SK-N-SH (cell line): ENCODE data around the gene SWAP70. TPM values are rescaled to one million over a fixed set of nuclear protein-coding genes. Genes with fewer than 3 reads are reported as not detected.

Source experiments
- CTCF ChIA-PET: fragments of 300-600, 350-600 bp; formaldehyde crosslinking; extraction: SDS; loops from one replicate; lab custom pipeline; 2021; lab: Yijun Ruan, JAX
- POLR2A ChIA-PET: fragments of 350-600 bp; sonication (Branson Sonifier 250); formaldehyde crosslinking; extraction: SDS; loops from one replicate; lab custom pipeline; 2020; ENCODE audit warnings: antibody characterized with exemption, inconsistent platforms; lab: Yijun Ruan, JAX
- DNase-seq: peaks from one replicate; pipeline ENCODE4 v3.0.0; 2012
- H2AFZ ChIP-seq: fragments of 200-600 bp; sonication (generic); 2 replicates; pipeline ENCODE4 v1.8.1; 2016; ENCODE audit warnings: antibody characterized with exemption, mild to moderate bottlenecking, low read depth
- H3F3A ChIP-seq: fragments of 200-600 bp; sonication (generic); replicated peaks from 2 replicates; pipeline ENCODE3; 2016; ENCODE audit warnings: antibody characterized with exemption, mild to moderate bottlenecking; ENCODE audit not compliant: insufficient read depth
- H3K27ac ChIP-seq, 2 experiments: fragments of 200-500 bp in 1 of 2; fragments of 200-600 bp in 1 of 2; sonication (Bioruptor generic) in 1 of 2; sonication (generic), shearing (Covaris generic) in 1 of 2; 2 replicates each; pipeline versions ENCODE4 v1.5.1 to v1.6.1; 2014 to 2016; ENCODE audit warnings: low read depth in 2 of 2, inconsistent platforms in 1 of 2, low read length in 1 of 2, mild to moderate bottlenecking in 1 of 2, mixed read lengths in 1 of 2
- H3K27me3 ChIP-seq: fragments of 200-600 bp; sonication (generic), shearing (Covaris generic); 2 replicates; pipeline ENCODE4 v1.6.1; 2016; ENCODE audit warnings: mixed run types; ENCODE audit not compliant: insufficient read depth
- H3K36me3 ChIP-seq, 2 experiments: fragments of 200-500 bp in 1 of 2; fragments of 200-600 bp in 1 of 2; sonication (Bioruptor generic) in 1 of 2; sonication (generic) in 1 of 2; replicated peaks in 1 of 2; 2 replicates each; pipeline versions ENCODE3 to v1.5.1; 2014 to 2016; ENCODE audit warnings: low read length in 1 of 2, mild to moderate bottlenecking in 1 of 2; ENCODE audit not compliant: insufficient read depth in 2 of 2, control insufficient read depth in 1 of 2
- H3K4me1 ChIP-seq, 2 experiments: fragments of 200-500 bp in 1 of 2; fragments of 200-600 bp in 1 of 2; sonication (Bioruptor generic) in 1 of 2; sonication (generic), shearing (Covaris generic) in 1 of 2; 2 replicates each; pipeline versions ENCODE4 v1.5.1 to v1.6.1; 2014 to 2016; ENCODE audit warnings: low read depth in 1 of 2, low read length in 1 of 2, mixed run types in 1 of 2; ENCODE audit not compliant: insufficient read depth in 2 of 2, control insufficient read depth in 1 of 2
- H3K4me2 ChIP-seq: fragments of 200-600 bp; sonication (generic), shearing (Covaris generic); 2 replicates; pipeline ENCODE4 v1.6.1; 2017; ENCODE audit warnings: mixed run types
- H3K4me3 ChIP-seq, 2 experiments: fragments of 200-500 bp in 1 of 2; fragments of 200-600 bp in 1 of 2; sonication (Bioruptor generic) in 1 of 2; sonication (generic), shearing (Covaris generic) in 1 of 2; 2 replicates each; pipeline versions ENCODE4 v1.5.1 to v1.8.1; 2014 to 2016; ENCODE audit warnings: low read depth in 2 of 2, inconsistent platforms in 1 of 2, low read length in 1 of 2, mild to moderate bottlenecking in 1 of 2, mixed read lengths in 1 of 2, moderate library complexity in 1 of 2
- H3K79me2 ChIP-seq: fragments of 200-600 bp; sonication (generic); 2 replicates; pipeline ENCODE4 v1.8.1; 2017; ENCODE audit warnings: mild to moderate bottlenecking; ENCODE audit not compliant: insufficient read depth
- H3K9ac ChIP-seq: fragments of 200-600 bp; sonication (generic); 2 replicates; pipeline ENCODE4 v1.6.1; 2017; ENCODE audit warnings: mixed run types
- H3K9me2 ChIP-seq: fragments of 200-600 bp; sonication (generic); 2 replicates; pipeline ENCODE4 v1.6.1; 2017; ENCODE audit warnings: mixed run types
- H3K9me3 ChIP-seq: fragments of 200-600 bp; sonication (generic); 2 replicates; pipeline ENCODE4 v1.6.1; 2017; ENCODE audit warnings: mixed run types, mild to moderate bottlenecking, moderate library complexity
- H4K20me1 ChIP-seq: fragments of 200-600 bp; sonication (generic); 2 replicates; pipeline ENCODE4 v1.6.1; 2017; ENCODE audit warnings: mild to moderate bottlenecking, mixed run types; ENCODE audit not compliant: insufficient read depth
- ELF1 ChIP-seq: IDR thresholded peaks from 2 replicates; pipeline ENCODE4 v1.4.0; 2012
- EZH2phosphoT487 ChIP-seq: fragments of 200-600 bp; sonication (generic); IDR thresholded peaks from 2 replicates; pipeline ENCODE4 v1.6.1; 2017; ENCODE audit warnings: low read depth, mixed run types, mild to moderate bottlenecking, antibody characterized with exemption, moderate library complexity, borderline replicate concordance
- FOSL2 ChIP-seq: IDR thresholded peaks from 2 replicates; pipeline ENCODE4 v1.4.0; 2012; ENCODE audit warnings: low read depth, mild to moderate bottlenecking, moderate library complexity, borderline replicate concordance
- FOXJ3 ChIP-seq: sonication (generic); formaldehyde crosslinking; IDR thresholded peaks from 2 replicates; pipeline ENCODE4 v1.5.1; 2020; ENCODE audit warnings: mild to moderate bottlenecking, missing genetic modification reagents
- FOXM1 ChIP-seq: IDR thresholded peaks from 2 replicates; pipeline ENCODE4 v1.4.0; 2012; ENCODE audit warnings: low read depth, mild to moderate bottlenecking
- GABPA ChIP-seq: IDR thresholded peaks from 2 replicates; pipeline ENCODE4 v1.4.0; 2012; ENCODE audit warnings: low read depth, mild to moderate bottlenecking
- IRF3 ChIP-seq: fragments of 150-350 bp; IDR thresholded peaks from 2 replicates; pipeline ENCODE4 v1.6.1; 2016; ENCODE audit warnings: mild to moderate bottlenecking, low read depth, low read length
- MAX ChIP-seq: IDR thresholded peaks from 2 replicates; pipeline ENCODE4 v1.4.0; 2012; ENCODE audit warnings: low read depth
- MEF2A ChIP-seq: IDR thresholded peaks from 2 replicates; pipeline ENCODE4 v1.4.0; 2012; ENCODE audit warnings: low read depth, borderline replicate concordance
- RFX5 ChIP-seq: IDR thresholded peaks from 2 replicates; pipeline ENCODE4 v1.6.1; 2012; ENCODE audit warnings: mild to moderate bottlenecking, improper control_type of control experiment, low read length
- RXRA ChIP-seq: IDR thresholded peaks from 2 replicates; pipeline ENCODE4 v1.4.0; 2012; ENCODE audit warnings: low read depth, mild to moderate bottlenecking, borderline replicate concordance
- SMC3 ChIP-seq: IDR thresholded peaks from 2 replicates; pipeline ENCODE4 v1.6.1; 2012; ENCODE audit warnings: low read depth, low read length, improper control_type of control experiment
- TEAD4 ChIP-seq: IDR thresholded peaks from 2 replicates; pipeline ENCODE4 v1.4.0; 2012; ENCODE audit warnings: mild to moderate bottlenecking, borderline replicate concordance; ENCODE audit not compliant: insufficient read depth
- USF1 ChIP-seq: IDR thresholded peaks from 2 replicates; pipeline ENCODE4 v1.4.0; 2012; ENCODE audit warnings: low read depth, borderline replicate concordance
- WGBS: methylation state at CpG from one replicate; pipeline ENCODE4 v1.1.6; 2017; ENCODE audit warnings: low lambda C conversion rate; 5-methylcytosine and 5-hydroxymethylcytosine counted together
- polyA plus RNA-seq, 3 experiments: library from polyadenylated mRNA; depleted of rRNA; stranded (reverse); fragments of >200 nt; gene quantifications; 2 replicates each; pipeline ENCODE4 v1.2.3, GENCODE V29; 2012

SWAP70 gene
- polyA plus RNA-seq, 1 of the 3 experiments (the other 2 are of a cell fraction), result 10.6 TPM

DNA sequence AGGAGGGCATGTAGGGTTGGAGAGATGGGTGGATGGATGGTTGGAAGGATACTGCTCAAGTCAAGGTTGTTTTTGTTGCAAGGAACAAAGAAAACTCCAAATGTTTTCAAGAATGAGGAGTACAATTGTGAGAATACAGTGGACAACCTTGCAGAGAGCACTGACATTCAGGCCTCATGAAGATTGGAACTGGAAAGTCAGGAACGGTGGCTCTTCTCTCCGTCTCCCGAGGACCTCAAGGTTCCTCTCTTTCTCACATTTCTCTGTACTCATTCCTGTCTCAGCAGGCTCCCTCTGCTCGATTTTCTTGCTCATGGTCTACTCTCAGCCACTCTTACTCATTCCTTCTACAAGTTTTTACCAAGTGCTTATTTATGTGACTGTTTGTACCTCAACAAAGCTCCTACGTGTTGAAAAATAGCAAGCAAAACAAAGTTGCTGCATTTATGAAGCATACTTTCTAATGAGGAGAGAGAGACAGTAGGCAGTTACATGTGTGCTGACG is 97.6 kb downstream of the SWAP70 start:
- peaks cover 30 to 45% of the 10 kb centered on the region in 2 experiments for H3K4me1 ChIP-seq
- WGBS, result 93% methylated on average over 6 of the region's 6 CpGs
- no peak overlapping the region for H3K4me3 ChIP-seq
- H3K27me3 ChIP-seq, result no peaks in the 10 kb centered on the region
- TF ChIP-seq EZH2phosphoT487 (no peak), RXRA (no peak), TEAD4 (no peak), FOSL2 (no peak), FOXM1 (no peak), MAX (no peak), SMC3 (no peak), IRF3 (no peak), USF1 (no peak), FOXJ3 (CRISPR knock-in tag) (no peak)
- no peaks in the 10 kb centered on the region for H3K9me2 ChIP-seq
- H3K9ac ChIP-seq, result no peak overlapping the region
- peaks cover 21% of the 10 kb centered on the region for H3F3A ChIP-seq
- no peaks in the 10 kb centered on the region for H3K36me3 ChIP-seq
- no peak overlapping the region for H2AFZ ChIP-seq
- no peaks in the 10 kb centered on the region for H3K79me2 ChIP-seq
- POLR2A ChIA-PET, result no interaction called here
- no peak for DNase-seq
- no peaks in the 10 kb centered on the region for H4K20me1 ChIP-seq
- H3K9me3 ChIP-seq, result no peaks in the 10 kb centered on the region
- CTCF ChIA-PET, result interaction anchor here (4.4 kb wide), 1 partner anchor 545 kb away, joined by 104 read pairs; the partner anchor contains the start of gene ADM
- H3K27ac ChIP-seq, result no peak overlapping the region
- no peak overlapping the region for H3K4me2 ChIP-seq

DNA sequence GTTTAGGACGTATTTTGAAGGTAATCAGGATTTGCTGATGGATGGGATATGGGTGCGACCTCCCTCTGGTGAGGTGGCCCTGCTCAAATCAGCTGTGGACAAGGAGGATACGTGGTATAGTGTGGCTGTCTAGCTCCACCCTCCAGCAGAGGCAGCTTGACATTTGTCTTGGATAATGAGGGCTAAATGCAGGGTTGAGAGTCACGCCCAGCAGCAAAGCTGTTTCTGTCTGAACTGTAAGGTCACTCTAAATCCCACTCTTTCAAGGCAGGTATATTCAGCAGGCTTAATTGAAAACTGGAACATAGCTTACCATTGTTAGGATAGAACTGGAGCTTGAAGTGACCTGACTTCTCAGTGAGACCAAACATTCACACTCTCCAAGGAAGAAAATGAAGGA is 98.7 kb downstream of the SWAP70 start:
- ChIA-PET CTCF (interaction anchor here (0.6 to 1.4 kb wide), 4 partner anchors 150 to 545 kb away, joined by 3 to 5 read pairs (median 4); partner anchors contain the start of gene ADM), POLR2A (no interaction called here)
- peaks cover 21% of the 10 kb centered on the region for H3F3A ChIP-seq
- H3K27me3 ChIP-seq, result no peaks in the 10 kb centered on the region
- TF ChIP-seq IRF3 (no peak), ELF1 (no peak), GABPA (no peak), TEAD4 (no peak), RFX5 (no peak), MEF2A (no peak)
- 100% methylated on average over 3 of the region's 4 CpGs for WGBS
- H3K9me3 ChIP-seq, result no peaks in the 10 kb centered on the region
- no peaks in the 10 kb centered on the region for H3K36me3 ChIP-seq
- H3K4me1 ChIP-seq, result peaks cover 30 to 41% of the 10 kb centered on the region in 2 experiments
- H3K79me2 ChIP-seq, result no peaks in the 10 kb centered on the region
- no peak overlapping the region for H3K9ac ChIP-seq
- H3K27ac ChIP-seq, result no peak overlapping the region
- DNase-seq, result no peak
- H3K4me3 ChIP-seq, result no peak overlapping the region
- no peak overlapping the region for H2AFZ ChIP-seq
- H3K4me2 ChIP-seq, result no peak overlapping the region
- no peaks in the 10 kb centered on the region for H3K9me2 ChIP-seq
- H4K20me1 ChIP-seq, result no peaks in the 10 kb centered on the region
